ENCODE data around the gene PHLPP2. TPM values are rescaled to one million over a fixed set of nuclear protein-coding genes. Genes with fewer than 3 reads are reported as not detected.

PHLPP2 gene
- total RNA-seq, 1 donor from 2014 or later, result 8.1 TPM

GRCh38 chr16:71758293-71758760 lies 33.8 kb upstream of the PHLPP2 start:
- no peak for DNase-seq (ENCODE audit: low read depth)
- TF ChIP-seq CTCF (conservative IDR thresholded peaks at IDR 0.05; ENCODE audit: low read depth, low read length), result no peak
- H3K4me3 ChIP-seq (ENCODE audit: low read depth, low read length), result no peak overlapping the region

- no peak for DNase-seq (ENCODE audit: low read depth)
- TF ChIP-seq CTCF (conservative IDR thresholded peaks at IDR 0.05; ENCODE audit: low read depth, low read length), result no peak
- no peak overlapping the region for H3K4me3 ChIP-seq (ENCODE audit: low read depth, low read length)
Measured at GRCh38 chr16:71754652-71755051, 30.2 kb upstream of the PHLPP2 start.

- no peak for TF ChIP-seq CTCF (conservative IDR thresholded peaks at IDR 0.05; ENCODE audit: low read depth, low read length)
- no peak overlapping the region for H3K4me3 ChIP-seq (ENCODE audit: low read depth, low read length)
- no peak for DNase-seq (ENCODE audit: low read depth)
Measured at GRCh38 chr16:71754108-71754507, 29.6 kb upstream of the PHLPP2 start.

GRCh38 chr16:71748226-71748625 lies 23.7 kb upstream of the PHLPP2 start:
- no peak overlapping the region for H3K4me3 ChIP-seq (ENCODE audit: low read depth, low read length)
- DNase-seq (ENCODE audit: low read depth), result no peak
- TF ChIP-seq CTCF (conservative IDR thresholded peaks at IDR 0.05; ENCODE audit: low read depth, low read length), result no peak

GRCh38 chr16:71746442-71747046 lies 22.0 kb upstream of the PHLPP2 start:
- TF ChIP-seq CTCF (conservative IDR thresholded peaks at IDR 0.05; ENCODE audit: low read depth, low read length), result peak; percentile 77
- no peak overlapping the region for H3K4me3 ChIP-seq (ENCODE audit: low read depth, low read length)
- no peak for DNase-seq (ENCODE audit: low read depth)

GRCh38 chr16:71738855-71739254 lies 14.4 kb upstream of the PHLPP2 start:
- TF ChIP-seq CTCF (conservative IDR thresholded peaks at IDR 0.05; ENCODE audit: low read depth, low read length), result no peak
- no peak for DNase-seq (ENCODE audit: low read depth)
- no peak overlapping the region for H3K4me3 ChIP-seq (ENCODE audit: low read depth, low read length)

GRCh38 chr16:71737501-71737900 lies 13.0 kb upstream of the PHLPP2 start:
- TF ChIP-seq CTCF (conservative IDR thresholded peaks at IDR 0.05; ENCODE audit: low read depth, low read length), result no peak
- DNase-seq (ENCODE audit: low read depth), result no peak

More at GRCh38 chr16:71737501-71737900, 13.0 kb upstream of the PHLPP2 start:
- H3K4me3 ChIP-seq (ENCODE audit: low read depth, low read length), result no peak overlapping the region
